NCI-H446 treated with DMSO at 0.1 percent for 48 hours (cell line): Measurements from ENCODE around the gene INSM2.
A peak's percentile ranks its signal among the peaks of the same experiment; 100 is the strongest.

ENCODE experiments used
- DNase-seq: peaks from one replicate; lab custom pipeline; 2025; lab: John Stamatoyannopoulos, UW

INSM2 gene

GRCh38 chr14:35543006-35543405, 9.0 kb downstream of the INSM2 start:
- DNase-seq, result no peak

- no peak for DNase-seq
These were observed 15.6 kb downstream of the INSM2 start for GRCh38 chr14:35549551-35549950.

GRCh38 chr14:35551081-35551480, 17.1 kb downstream of the INSM2 start:
- no peak for DNase-seq

- no peak for DNase-seq
These were observed 19.8 kb downstream of the INSM2 start for GRCh38 chr14:35553808-35554207.

GRCh38 chr14:35556548-35556947, 22.6 kb downstream of the INSM2 start:
- DNase-seq, result no peak

GRCh38 chr14:35557221-35557747, 23.3 kb downstream of the INSM2 start:
- DNase-seq, result no peak

GRCh38 chr14:35558680-35559079, 24.7 kb downstream of the INSM2 start:
- DNase-seq, result peak; percentile 35

GRCh38 chr14:35565871-35566464, 32.0 kb downstream of the INSM2 start:
- DNase-seq, result no peak

- DNase-seq, result no peak
These were observed 37.6 kb downstream of the INSM2 start for GRCh38 chr14:35571598-35571997.

- no peak for DNase-seq
These were observed 39.9 kb downstream of the INSM2 start for GRCh38 chr14:35573911-35574310.

GRCh38 chr14:35576260-35576659, 42.3 kb downstream of the INSM2 start:
- DNase-seq, result no peak

GRCh38 chr14:35576856-35577255, 42.9 kb downstream of the INSM2 start:
- no peak for DNase-seq

GRCh38 chr14:35578135-35578534, 44.2 kb downstream of the INSM2 start:
- no peak for DNase-seq

GRCh38 chr14:35578639-35579038, 44.7 kb downstream of the INSM2 start:
- DNase-seq, result no peak
